Thyroid gland (tissue), 4 donors: ENCODE measurements around the gene LSM14B.

Experiments
- POLR2A ChIP-seq, 2 donors: fragments of 450-650 bp; IDR thresholded peaks; one replicate each; pipeline ENCODE4 v1.6.1; 2017; ENCODE audit warnings: antibody characterized with exemption in 2 of 2, mild to moderate bottlenecking in 2 of 2, moderate library complexity in 1 of 2
- TF ChIP-seq, protein P1 (sequence below), 6 experiments: fragments of 200-600 bp in 3 of 6; fragments of 450-650 bp in 3 of 6; sonication (generic) in 3 of 6; IDR thresholded peaks; one replicate each; pipeline ENCODE4 v1.5.1; 2016 to 2019; ENCODE audit warnings: antibody characterized with exemption in 6 of 6, mild to moderate bottlenecking in 2 of 6, inconsistent platforms in 1 of 6, moderate library complexity in 1 of 6

GRCh38 chr20:62085206-62085605, 37.1 kb upstream of the LSM14B start:
- TF ChIP-seq, protein P1, sequence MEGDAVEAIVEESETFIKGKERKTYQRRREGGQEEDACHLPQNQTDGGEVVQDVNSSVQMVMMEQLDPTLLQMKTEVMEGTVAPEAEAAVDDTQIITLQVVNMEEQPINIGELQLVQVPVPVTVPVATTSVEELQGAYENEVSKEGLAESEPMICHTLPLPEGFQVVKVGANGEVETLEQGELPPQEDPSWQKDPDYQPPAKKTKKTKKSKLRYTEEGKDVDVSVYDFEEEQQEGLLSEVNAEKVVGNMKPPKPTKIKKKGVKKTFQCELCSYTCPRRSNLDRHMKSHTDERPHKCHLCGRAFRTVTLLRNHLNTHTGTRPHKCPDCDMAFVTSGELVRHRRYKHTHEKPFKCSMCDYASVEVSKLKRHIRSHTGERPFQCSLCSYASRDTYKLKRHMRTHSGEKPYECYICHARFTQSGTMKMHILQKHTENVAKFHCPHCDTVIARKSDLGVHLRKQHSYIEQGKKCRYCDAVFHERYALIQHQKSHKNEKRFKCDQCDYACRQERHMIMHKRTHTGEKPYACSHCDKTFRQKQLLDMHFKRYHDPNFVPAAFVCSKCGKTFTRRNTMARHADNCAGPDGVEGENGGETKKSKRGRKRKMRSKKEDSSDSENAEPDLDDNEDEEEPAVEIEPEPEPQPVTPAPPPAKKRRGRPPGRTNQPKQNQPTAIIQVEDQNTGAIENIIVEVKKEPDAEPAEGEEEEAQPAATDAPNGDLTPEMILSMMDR (IDR thresholded peaks at IDR 0.05) = no peak
- no peak for TF ChIP-seq POLR2A (IDR thresholded peaks at IDR 0.05)
